ENCODE measurements around the gene ZNF701.

GRCh38 chr19:52613299-52613906 lies 43.3 kb downstream of the ZNF701 start:
- no peak for TF ChIP-seq POLR2AphosphoS5 (IDR thresholded peaks at IDR 0.05)
- TF ChIP-seq CTCF (IDR thresholded peaks at IDR 0.05) = no peak
- TF ChIP-seq POLR2A (IDR thresholded peaks at IDR 0.05) = no peak

All from stomach (tissue), 4 donors.